Endothelial cell (in vitro differentiated cells): ENCODE results near the gene UTP20. TPM values are rescaled to one million over a fixed set of nuclear protein-coding genes. Genes with fewer than 3 reads are reported as not detected.

Source experiments
- DNase-seq: peaks from one replicate; pipeline ENCODE4 v3.0.0; 2021; ENCODE audit warnings: low spot score
- H3K27ac Mint-ChIP-seq: one replicate; pipeline ENCODE4 v1.8.0; 2021; ENCODE audit warnings: mixed read lengths, inconsistent platforms; ENCODE audit not compliant: unreplicated experiment
- H3K27me3 Mint-ChIP-seq: one replicate; pipeline ENCODE4 v1.8.0; 2021; ENCODE audit warnings: mild to moderate bottlenecking, moderate library complexity, mixed read lengths, inconsistent platforms; ENCODE audit not compliant: unreplicated experiment
- H3K36me3 Mint-ChIP-seq: one replicate; pipeline ENCODE4 v1.8.0; 2021; ENCODE audit warnings: mild to moderate bottlenecking, low read depth, mixed read lengths, inconsistent platforms; ENCODE audit not compliant: unreplicated experiment
- H3K4me1 Mint-ChIP-seq: one replicate; pipeline ENCODE4 v1.8.0; 2021; ENCODE audit warnings: mild to moderate bottlenecking, mixed read lengths, inconsistent platforms; ENCODE audit not compliant: unreplicated experiment
- H3K4me3 Mint-ChIP-seq: one replicate; pipeline ENCODE4 v1.8.0; 2021; ENCODE audit warnings: mild to moderate bottlenecking, mixed read lengths, inconsistent platforms; ENCODE audit not compliant: unreplicated experiment
- H3K9me3 Mint-ChIP-seq: one replicate; pipeline ENCODE4 v1.8.0; 2021; ENCODE audit warnings: mixed read lengths, inconsistent platforms; ENCODE audit not compliant: unreplicated experiment
- CTCF ChIP-seq: fragments of 200-600 bp; sonication (generic); IDR thresholded peaks from one replicate; pipeline ENCODE4 v1.5.0; 2021; ENCODE audit warnings: antibody characterized with exemption; ENCODE audit not compliant: unreplicated experiment
- total RNA-seq: library from RNA; stranded (reverse); fragmentation: NEBNext Ultra II Directional; extraction: Animal tissue kit (Norgen Biotek cat#: 25700); gene quantifications from one replicate; pipeline ENCODE4 v1.2.1, GENCODE V29; 2021; ENCODE audit not compliant: unreplicated experiment

The UTP20 gene
- total RNA-seq, 1 donor from 2014 or later = 12.3 TPM

DNA sequence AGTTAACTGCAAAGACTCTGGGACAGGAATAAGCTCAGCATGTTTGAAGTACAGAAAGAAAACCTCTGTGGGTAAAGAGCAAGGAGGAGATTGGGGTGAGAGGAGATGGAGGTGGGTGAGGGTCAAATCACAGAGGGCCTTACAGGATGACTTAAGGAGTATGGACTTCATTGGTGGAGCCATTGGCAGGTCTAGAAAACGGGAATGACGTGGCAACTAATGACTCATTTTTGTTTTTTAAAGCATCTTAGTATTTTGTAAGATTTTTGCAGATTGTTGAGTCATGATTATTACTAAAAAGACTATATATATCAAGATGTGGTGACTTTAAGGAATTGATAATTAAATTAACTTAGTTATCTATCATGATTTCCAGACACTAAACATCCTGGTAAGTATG lies 18.5 kb downstream of the UTP20 start:
- no peaks in the 10 kb centered on the region for H3K27me3 Mint-ChIP-seq
- H3K27ac Mint-ChIP-seq = no peak overlapping the region
- no peak for TF ChIP-seq CTCF
- no peak for DNase-seq
- no peak overlapping the region for H3K4me3 Mint-ChIP-seq
- H3K4me1 Mint-ChIP-seq = no peaks in the 10 kb centered on the region
- no peaks in the 10 kb centered on the region for H3K9me3 Mint-ChIP-seq
- H3K36me3 Mint-ChIP-seq = peaks cover 22% of the 10 kb centered on the region

GRCh38 chr12:101299346-101299745 lies 19.4 kb downstream of the UTP20 start:
- Mint-ChIP-seq H3K9me3 (no peaks in the 10 kb centered on the region), H3K4me3 (no peak overlapping the region), H3K27ac (no peak overlapping the region), H3K27me3 (no peaks in the 10 kb centered on the region), H3K36me3 (peaks cover 26% of the 10 kb centered on the region), H3K4me1 (no peaks in the 10 kb centered on the region)
- TF ChIP-seq CTCF = no peak
- DNase-seq = no peak

- H3K27ac Mint-ChIP-seq = no peak overlapping the region
- no peaks in the 10 kb centered on the region for H3K4me1 Mint-ChIP-seq
- peaks cover 26% of the 10 kb centered on the region for H3K36me3 Mint-ChIP-seq
- no peak for TF ChIP-seq CTCF
- H3K27me3 Mint-ChIP-seq = no peaks in the 10 kb centered on the region
- DNase-seq = no peak
- H3K4me3 Mint-ChIP-seq = no peak overlapping the region
- no peaks in the 10 kb centered on the region for H3K9me3 Mint-ChIP-seq
These were observed 20.0 kb downstream of the UTP20 start for GRCh38 chr12:101299931-101300330.

- no peaks in the 10 kb centered on the region for H3K27me3 Mint-ChIP-seq
- no peaks in the 10 kb centered on the region for H3K4me1 Mint-ChIP-seq
- H3K9me3 Mint-ChIP-seq = no peaks in the 10 kb centered on the region
- DNase-seq = no peak
- no peak overlapping the region for H3K4me3 Mint-ChIP-seq
- TF ChIP-seq CTCF = no peak
- peaks cover 24% of the 10 kb centered on the region for H3K36me3 Mint-ChIP-seq
- H3K27ac Mint-ChIP-seq = no peak overlapping the region
These were observed 22.8 kb downstream of the UTP20 start for GRCh38 chr12:101302741-101303140.

DNA sequence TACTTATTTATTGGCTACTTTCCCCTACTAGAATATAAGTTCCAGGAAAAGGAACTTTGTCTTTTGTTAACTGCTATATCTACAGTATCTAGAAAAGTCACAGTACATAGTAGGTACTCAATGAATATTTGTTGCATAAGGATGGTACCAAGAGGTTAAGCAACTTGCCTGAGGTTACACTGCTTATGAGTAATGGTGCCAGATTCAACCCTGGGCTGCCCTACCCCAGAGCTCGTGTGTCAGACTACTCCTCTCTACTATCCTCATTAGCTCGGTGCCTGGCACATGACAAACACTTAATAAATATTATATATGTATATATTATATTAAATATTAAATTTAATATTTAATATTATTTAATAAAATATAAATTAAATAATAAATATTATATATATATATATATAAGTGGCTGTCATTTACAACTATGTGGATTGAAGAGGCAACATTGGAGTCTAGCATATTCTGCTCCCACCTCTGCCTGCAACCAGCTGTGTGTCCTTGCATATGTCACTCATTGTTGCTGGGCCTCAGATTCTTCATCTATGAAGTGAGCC lies 25.4 kb downstream of the UTP20 start:
- H3K9me3 Mint-ChIP-seq = no peaks in the 10 kb centered on the region
- no peaks in the 10 kb centered on the region for H3K4me1 Mint-ChIP-seq
- no peaks in the 10 kb centered on the region for H3K27me3 Mint-ChIP-seq
- TF ChIP-seq CTCF = no peak
- H3K4me3 Mint-ChIP-seq = no peak overlapping the region
- no peak for DNase-seq
- H3K36me3 Mint-ChIP-seq = peaks cover 16% of the 10 kb centered on the region
- H3K27ac Mint-ChIP-seq = no peak overlapping the region
